HL-60/S4 (cell line): ENCODE results near the gene PPARA.
"Not testable (repeated sequence)": the region's sequence is repeated elsewhere in the genome, so short reads cannot be mapped to it uniquely, and the experiment has no call there.

ENCODE experiments used
- in situ Hi-C: fragments of 300-500 bp; cut with MboI; formaldehyde crosslinking; loops from 2 replicates; pipeline ENCODE4 v1.14.3; 2022; ENCODE audit warnings: low sequenced_read_pairs

The PPARA gene

DNA sequence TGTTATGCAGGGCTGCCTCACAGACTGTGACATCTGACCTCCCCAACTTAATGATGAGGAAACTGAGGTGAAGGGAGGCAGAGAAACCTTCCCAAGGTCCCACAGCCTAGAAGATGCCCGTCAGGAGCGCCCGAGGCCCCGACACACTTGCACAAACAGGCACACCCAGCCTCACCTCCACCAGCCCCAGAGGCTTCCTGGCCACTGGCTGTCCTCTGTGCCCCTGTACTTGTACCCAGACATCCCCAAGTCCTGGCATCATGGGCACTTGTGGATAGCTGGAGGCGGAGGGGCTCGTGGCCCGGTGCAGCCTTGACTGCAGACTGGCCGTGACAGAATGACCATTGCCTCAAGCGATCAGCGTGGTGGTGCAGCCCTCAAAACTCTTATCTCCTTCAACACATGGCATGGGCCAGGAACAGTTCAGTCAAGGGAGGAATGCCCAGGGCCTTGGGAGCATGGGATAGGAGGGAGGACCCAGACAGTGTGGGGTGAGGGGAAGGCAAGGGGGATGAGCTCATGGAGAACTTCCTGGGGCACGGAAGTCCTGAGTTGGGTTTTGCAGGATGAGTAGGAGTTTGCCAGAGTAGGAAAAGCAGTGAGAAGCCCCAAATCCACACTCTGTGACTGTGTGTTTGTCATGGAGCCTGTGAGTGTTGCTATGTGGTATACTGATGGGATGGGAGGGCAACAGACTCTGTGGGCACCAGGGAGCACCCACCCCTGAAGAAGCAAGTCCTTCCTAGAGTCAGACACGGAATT lies 25.8 kb upstream of the PPARA start:
- in situ Hi-C loops: loop anchor here (5.0 to 25.0 kb wide), 4 partner anchors 132 to 418 kb away; no protein-coding TSS in a partner anchor

DNA sequence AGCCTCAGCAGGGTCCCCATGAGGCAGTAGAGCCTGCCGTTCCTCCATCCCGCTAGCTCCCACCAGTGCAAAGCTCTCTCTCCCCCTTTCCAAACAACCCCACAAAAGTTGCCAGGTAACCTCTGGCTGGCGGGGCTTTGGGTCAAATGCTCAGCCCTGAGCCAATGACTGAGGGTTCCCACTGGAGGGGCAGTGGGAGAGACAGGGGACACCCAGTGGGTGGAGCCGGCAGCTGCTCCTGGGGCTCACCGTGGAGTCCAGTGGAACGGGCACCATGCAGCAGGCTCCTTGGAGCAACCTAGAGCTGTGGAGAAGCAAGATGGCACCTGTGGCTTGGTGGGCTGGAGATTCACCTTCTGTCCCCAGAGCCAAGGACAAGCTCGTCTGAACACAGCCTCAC lies 25.0 kb upstream of the PPARA start:
- in situ Hi-C loops: no loop called here

DNA sequence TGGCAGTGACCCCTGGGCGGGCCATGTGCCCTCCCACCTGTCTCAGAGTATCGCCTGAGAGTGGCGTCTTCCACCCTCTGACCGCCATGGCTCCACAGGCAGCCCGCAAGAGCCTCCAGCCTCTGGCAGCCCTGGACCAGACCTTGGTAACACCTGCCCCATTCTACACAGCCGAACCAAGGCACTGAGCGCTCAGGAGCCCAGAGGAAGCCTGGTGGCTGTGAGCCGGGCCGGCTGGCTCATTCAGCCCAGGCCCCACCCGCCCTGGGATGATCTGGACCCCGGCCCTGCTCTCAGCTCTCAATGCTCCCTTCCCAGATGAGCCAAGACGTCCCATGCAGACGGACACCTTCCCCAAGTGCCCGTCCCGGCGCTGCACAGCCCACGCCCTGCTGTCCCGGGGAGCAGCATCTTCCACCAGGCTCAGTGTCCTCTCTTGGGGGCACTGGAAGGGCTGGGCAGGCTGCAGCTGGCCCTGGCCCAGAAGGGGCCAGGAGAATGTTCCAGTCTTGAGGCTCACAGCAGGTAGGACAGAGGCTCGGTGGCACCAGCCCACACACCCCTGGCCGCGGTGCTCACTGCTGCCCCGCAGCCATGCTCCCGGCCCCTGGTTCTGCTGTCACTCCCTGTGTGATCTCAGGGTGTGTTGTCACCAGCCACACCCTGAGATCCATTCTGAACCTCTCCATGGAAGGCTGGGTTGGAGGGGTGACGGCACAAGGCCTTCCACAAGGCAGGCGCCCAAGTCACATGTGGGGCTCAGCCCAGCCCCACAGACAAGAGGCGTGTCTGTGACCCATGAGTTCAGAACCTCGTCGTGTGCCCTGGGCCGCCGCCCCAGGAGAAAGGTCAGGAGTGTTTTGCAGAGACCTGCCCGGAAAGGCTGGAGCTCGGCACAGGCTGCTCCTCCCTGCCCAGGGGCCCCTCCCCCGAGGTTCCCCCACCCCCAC lies 24.2 kb upstream of the PPARA start:
- in situ Hi-C loops: no loop called here

DNA sequence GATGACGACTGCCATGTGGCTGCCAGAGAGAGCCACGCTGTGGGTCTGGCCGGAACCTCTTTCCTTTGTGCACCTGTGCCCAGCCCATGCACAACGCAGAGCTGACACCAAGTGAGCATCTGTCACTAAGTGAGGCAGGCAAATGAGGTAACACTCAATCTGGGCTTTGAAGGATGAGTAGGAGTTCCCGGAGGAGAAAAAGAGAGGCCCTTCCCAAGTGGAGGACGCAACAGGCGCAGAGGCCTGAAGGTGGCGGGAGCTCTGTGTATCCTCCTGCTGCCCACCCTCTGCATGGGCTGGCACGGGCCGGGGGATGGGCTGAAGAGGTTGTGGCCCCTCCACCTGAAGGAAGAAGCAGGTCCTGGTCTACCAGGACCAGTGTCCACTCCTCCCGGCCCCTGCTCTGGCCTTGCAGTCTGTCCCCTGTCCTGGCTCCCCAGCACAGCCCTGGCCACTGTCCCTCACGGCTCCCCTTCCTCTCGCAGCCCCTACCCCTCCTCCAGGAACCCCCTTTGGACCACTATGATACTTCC lies 23.4 kb upstream of the PPARA start:
- in situ Hi-C loops: no loop called here

DNA sequence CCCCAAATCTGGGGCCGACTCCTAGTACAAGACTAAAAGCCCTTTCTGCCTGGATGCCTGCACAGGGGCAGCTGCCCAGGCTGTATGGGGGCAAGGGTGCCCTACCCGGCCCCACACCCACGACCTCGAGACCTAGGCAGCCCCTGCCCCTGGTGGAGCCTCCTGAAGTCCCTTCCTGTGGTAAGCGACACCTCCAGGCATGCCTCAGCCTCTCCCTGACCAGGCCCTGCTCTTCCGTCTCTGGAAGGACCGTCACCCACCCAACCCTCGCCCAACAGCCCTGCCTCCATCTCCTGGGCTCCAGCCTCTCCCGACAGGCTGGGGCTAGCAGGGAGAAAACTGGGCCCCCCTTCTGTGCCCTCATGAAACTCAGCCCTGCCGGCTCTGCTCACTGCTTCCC lies 22.8 kb upstream of the PPARA start:
- in situ Hi-C loops: no loop called here

DNA sequence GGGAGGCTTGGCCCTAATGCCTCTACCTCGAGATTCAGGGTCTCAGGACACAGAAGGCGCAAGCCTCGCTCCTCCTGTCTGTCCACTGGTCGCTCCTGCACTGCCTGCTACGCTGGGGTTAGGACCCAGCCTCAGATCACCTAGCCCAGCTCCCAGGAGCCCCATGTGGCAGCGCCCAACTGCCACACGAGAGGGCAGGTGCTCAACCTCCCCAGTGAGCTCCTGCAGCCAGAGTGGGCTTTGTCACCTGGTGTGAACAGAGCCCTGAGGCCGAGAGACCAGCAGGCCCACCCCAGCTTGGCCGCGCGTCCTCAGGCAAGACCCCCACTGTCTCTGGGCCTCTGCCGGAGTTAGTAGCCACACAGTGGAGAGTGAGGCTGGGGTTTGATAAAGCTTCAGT lies 21.7 kb upstream of the PPARA start:
- in situ Hi-C loops: no loop called here

DNA sequence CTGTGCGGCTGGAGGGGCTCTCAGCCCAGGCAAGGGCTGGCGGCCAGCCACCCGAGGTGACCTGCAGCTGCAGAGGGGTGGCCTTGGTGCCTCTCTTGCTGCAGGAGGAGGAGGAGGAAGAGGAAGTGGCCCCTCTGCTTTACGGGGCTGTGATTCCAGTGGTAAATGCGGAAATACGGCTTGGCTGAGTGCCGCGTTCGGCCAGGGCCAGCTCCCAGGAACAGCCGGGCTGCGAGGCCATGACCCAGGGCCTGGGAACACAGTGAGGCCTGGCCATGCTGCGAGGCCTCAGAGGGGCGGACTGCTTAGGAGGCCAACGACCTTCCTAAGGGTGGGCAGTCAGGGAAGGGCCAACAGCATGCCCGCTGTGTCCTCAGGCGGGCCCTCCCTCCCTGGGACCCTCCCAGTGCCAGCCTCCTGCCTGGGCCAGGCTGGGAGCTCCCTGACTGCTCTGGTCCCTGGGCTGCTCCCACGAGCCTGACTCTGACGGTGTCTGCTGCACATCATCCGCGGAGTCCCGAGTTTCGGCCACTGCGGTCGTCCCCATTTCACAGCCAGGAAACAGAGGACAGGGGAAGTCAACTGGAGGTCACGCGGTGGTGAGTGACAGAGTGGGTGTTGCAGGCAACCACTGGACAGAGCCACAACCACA lies 20.8 kb upstream of the PPARA start:
- in situ Hi-C loops: no loop called here

DNA sequence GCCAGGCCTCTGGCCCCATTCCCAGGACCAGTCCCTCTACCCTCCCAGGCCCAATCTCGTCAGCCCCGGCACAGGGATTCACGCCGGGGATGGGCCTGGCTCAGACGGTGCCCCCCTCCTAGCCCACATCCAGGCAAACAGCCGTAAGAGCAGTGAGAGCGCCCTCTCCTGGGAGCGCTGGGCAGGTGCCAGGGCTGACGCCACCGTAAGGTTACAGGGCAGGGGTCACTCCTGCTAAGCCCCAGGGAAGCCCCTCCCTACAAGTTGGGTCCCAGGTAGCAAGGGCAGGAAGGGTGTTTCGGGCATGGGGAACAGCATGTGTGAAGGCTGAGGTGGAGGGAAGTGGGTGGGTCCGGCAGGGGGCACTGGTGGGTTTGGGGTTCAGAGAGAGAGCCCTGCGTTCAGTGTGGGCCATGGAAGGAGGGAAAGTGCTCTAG lies 19.2 kb upstream of the PPARA start:
- in situ Hi-C loops: no loop called here

DNA sequence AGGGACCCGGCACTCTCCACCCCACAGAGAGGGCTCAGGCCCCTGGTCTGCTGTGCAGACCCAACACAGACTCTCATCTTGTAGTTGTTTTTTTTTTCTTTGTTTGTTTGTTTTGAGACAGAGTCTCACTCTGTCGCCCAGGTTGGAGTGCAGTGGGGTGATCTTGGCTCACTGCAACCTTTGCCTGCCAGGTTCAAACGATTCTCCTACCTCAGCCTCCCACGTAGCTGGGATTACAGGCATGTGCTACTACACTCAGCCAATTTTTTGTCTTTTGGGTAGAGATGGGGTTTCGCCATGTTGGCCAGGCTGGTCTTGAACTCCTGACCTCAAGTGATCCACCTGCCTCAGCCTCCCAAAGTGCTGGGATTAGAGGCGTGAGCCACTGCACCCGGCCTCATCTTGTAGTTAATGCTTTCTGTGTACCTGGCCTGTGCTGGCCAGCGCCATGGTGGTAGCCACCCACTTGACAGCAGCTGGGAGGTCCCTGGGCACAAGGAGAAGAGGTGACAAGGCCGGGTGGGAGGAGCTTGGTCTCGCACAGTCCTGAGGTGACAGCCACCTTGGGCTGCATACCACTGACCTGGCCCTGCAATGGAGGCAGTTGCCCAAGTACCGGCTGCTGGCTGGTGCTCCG lies 18.0 kb upstream of the PPARA start:
- in situ Hi-C loops: not testable (repeated sequence)

DNA sequence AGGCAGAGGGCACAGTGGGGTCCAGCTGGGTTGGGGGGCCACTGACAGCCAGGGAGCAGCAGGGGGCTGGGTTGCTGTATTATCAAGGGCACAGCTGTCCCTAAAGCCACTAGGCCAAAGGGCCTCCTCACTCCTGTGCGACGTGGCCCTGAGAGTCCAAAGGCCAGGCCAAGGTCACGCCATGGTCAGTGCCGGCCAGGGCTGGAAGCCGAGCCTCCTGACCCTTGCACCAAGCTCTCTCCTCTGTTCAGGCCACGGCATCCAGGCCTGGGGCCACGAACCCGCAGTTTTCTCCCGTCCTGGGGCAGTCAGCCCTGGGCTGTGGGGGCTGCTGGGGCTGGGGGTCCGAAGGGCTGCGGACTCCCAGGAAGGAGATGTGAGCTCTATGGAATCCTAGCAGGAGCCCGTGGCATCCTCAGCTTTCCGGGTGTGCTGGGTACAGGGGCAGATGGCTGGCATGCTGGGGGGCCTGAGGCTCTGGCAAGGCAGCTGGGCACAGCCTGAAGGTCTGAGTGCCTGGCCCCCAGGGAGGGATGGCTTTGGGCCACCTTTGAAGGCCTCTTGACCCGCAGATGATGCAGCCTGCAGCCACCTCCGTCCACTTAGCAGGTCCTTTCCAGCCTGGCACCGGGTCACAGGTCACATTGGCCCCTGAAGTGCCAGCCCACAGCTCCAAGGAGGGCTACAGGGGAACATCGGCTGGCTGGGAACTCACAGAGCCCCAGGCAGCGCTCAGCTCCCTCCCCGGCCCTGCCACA lies 17.3 kb upstream of the PPARA start:
- in situ Hi-C loops: no loop called here

DNA sequence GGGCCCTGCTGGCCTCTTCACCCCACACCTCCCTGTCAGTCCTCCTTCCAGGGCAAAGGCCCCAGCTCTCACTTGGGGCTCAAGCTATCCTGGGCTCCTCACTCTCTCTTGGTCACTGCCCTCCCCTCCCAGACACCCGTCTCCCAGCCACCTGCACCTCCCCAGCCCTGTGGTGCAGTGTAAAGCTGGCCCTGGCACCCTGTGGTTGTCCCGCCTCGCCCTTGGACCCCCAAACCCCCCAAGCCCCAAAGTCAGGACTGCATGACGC lies 16.8 kb upstream of the PPARA start:
- in situ Hi-C loops: no loop called here

DNA sequence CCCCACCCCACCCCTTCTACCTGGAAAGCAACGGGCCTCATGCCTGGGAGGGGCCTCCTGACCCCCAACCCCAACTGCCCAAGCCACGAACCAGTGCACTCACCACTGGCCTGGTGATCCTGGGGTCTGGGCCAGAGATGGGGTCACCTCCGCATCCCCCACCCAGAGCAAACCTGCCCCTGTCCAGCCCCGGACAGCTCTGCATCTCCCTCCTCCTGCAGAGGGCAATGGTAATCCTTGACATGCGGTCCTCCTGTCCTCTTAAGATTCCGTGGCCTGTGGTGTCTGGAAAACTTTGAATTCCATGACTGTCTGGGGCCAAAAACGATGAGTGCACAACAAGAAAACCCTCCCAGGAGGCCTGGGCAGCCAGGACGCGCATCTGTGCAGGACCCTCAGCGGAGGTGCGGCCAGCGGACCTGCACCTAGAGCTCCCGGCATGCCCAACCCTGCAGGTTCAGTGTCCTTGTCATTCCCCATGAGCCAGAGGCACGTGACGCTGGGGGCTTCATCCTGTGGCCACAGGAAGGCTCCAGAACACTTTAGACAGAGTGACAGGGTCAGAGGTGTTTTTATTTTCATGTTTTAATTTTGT lies 16.1 kb upstream of the PPARA start:
- in situ Hi-C loops: no loop called here

DNA sequence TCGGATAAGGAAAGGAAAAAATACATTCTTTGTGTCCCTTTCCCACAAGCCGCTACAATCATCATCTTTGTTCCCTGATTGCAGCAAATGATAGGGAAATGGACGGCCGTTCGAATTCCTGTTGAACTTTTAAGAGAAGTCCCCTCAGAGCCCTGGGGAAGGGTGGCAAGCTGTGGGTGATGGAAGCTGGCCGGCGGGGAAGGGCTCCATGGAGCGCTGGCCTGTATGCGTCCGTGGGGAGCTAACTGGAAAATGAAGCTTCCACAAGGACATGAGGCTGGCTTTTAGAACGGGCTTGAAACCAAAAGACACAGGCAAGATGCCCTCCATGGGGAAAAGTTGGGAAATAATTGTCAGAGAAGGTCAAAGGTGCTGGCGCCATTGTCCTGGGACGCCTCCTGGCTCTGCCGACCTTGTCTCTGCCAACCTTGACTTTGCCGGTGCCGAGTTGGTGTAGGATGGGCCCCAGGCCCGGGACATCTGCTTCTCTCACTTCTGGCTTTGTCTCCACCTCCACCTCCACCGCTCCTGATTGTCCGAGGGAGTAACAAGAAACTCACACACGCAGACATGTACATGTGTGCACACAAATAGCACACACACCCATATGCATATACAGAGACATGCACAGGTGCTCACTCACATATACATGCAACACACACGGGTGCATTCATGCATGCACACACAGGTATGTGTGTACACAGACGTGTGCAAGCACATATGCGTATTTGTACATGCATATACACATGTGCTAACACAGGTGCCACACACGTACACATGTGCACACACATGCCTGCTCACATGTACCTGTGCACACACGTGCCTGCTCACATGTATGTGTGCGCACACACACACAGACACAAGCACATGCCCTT lies 14.5 kb upstream of the PPARA start:
- in situ Hi-C loops: no loop called here

DNA sequence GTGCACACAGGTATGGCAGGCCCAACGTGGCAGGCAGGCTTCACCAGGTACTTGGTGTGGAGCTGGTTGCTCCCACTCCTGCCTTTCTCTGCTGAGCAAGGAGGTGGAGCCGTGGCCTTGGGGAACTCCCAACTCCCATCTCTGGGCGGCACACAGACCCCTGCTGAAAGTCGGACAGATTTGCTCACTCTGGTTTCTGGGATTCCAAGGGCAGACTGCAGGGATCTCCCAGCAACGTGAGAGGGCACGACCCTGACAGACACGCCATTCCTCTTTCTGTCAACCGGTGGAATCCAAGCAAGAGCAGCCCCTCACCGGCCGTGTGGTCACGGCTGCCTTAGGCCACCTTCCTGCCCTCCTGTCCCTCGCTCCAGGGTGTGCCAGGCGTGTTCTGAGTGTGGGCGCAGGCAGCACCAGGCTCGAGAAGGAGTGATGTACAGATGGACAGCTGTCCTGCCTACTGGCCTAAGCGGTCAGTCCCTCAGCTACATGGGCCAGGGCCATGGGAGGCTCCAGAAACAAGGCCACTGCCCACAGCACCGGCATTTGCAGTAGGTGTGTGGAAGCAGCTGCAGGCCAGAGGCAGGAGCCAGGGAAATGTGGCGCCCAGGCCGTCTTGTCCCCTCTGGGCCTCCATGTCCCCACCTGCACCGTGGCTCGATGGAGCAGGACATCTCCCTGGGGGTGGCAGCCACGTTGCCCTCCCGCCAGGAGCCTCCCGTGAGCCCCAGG lies 13.7 kb upstream of the PPARA start:
- in situ Hi-C loops: no loop called here

DNA sequence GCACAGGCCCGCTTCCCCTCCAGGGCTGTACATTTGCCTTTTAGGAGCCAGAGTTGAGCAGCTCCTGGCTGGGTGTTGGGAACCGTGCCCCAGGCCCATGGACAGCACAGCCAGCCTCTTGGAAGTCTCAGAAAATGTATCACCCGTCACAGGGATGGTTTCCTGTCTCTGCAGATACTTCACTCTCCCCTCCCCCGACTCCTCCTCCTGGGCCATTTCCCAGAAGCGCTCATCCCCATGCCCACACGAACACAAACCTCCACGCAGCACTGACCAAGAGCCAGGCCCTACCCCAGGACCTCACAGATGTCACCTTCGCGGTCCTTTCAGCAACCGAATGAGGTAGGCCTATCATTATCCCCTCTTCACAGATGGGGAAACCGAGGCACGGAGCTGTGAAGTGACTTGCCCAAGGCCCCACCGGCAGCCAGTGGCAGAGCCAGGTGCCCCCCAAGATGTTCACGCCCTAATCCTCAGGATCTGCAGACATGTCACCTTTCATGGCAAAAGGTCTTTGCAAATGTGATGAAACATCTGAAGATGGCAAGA lies 13.0 kb upstream of the PPARA start:
- in situ Hi-C loops: no loop called here

DNA sequence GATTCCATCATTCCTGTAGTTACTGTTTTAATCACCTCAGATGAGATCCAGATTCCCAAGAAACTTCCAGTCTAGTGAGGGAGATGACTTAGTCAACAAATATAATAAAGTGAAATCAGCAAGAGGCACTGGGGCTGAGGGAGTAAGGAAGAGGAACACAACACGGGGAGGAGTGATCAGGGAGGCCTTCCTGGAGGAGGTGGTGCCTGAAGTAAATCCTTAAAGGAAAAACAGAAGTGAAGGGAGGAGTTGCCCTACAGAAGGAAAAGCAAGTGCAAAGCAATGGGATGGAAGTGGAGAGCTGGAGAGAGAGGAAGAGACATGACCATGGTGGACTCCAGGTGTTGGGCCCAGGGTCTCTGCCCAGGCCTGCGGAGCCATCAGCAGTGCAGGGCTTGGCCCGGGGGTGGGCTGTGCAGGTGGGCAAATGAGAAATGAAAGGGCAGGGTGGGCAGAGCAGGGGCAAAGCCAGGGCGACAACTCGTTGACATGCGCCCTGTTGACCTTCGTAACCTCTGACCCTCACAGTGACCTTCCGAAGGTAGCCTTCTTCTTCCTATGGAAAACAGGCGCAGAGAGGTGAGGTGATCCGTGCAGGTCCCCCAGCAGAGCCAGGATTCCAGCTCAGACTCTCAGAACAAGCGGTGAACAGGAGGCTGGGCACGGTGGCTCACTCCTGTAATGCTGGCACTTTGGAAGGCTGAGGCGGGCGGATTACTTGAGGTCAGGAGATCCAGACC lies 12.1 kb upstream of the PPARA start:
- in situ Hi-C loops: no loop called here

DNA sequence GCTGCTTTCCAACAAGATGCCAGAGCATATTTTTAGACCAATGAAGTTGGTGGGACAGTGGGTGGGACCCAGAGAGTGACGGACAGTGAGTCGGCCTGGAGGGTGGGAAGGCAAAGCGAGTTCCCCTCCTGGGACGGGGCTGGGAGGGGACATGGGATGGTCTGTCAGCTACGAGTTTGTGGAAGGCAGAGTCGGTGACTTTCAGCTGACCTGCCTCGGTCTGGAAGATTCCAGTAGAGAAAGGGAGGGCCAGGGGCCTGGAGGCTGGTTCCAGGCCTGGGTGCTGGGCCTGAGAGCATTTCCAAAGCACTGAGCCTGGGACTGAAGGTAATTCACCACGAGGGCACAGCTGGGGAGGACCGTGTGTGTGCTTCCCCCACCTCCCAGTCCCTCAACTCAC lies 10.9 kb upstream of the PPARA start:
- in situ Hi-C loops: not testable (repeated sequence)
